ENCODE measurements around the gene GLO1.

The GLO1 gene

DNA sequence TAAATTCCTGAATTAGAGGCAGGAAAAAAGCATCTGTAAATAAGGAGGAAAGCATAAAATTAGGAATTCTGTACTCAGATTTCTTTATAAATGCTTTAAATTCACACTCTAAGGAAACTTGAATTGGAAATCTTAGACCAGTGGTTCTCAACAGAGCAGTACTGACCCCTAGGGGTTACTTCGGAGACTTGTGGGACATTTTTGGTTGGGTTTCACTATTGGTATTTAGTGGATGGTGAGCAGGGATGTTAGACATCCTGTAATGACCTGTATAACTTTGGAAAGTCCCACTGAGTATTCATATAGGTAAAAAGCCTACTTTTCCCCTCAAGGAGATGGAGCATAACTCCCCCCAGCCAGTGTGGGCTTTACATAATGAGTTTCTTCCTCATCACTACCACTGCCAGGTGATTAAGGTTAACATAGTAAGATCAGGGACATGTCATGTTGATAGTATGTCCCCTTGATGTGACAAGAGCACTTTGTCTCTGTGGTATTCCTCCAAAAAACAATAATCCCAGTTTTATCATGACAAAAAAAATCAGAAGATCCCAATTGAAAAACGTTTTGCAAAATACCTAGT, 31.0 kb downstream of the GLO1 start:
- no peak for DNase-seq (ENCODE audit: low read depth in 2 of 2)

DNA sequence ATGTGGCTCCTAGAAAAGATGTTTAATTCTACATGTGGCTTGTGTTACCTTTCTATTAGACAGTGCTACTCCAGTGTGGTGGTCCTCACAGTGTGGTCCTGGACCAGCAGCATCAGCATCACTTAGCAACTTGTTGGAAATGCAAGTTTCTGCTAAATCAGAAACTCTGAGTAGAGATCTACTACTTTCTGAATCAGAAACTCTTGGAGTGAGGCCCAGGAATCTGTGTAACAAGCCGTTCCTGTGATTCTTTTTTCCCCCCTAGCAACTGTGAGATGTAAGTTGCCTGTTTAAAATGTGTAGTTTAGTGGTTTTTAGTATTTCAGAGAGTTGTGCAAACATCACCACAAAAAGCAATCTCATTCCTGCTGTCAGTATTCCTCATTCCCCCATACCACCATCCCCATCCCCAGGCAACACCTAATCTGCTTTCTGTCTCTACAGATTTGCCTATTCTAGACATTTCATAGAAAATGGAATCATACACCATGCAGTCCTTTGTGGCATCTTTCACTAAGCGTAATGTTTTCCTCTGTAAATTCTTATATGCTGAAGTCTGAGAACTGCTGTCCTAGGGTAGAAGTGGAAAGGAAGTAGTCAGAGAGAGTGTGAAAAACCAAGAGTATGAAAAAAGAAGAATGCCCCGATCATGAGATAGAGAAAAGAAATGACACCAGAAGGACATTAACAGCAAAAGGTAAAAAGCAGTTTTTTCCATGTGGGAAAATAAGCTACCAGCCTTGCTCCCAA, 44.4 kb downstream of the GLO1 start:
- no peak for DNase-seq (ENCODE audit: low read depth in 2 of 2)

- no peak for DNase-seq (ENCODE audit: low read depth in 2 of 2)
Measured at GRCh38 chr6:38656896-38657295, 46.0 kb downstream of the GLO1 start.

GRCh38 chr6:38654263-38654662, 48.7 kb downstream of the GLO1 start:
- no peak for DNase-seq (ENCODE audit: low read depth in 2 of 2)

GRCh38 chr6:38651121-38651784, 51.7 kb downstream of the GLO1 start:
- DNase-seq (ENCODE audit: low read depth in 2 of 2): no peak

GRCh38 chr6:38650207-38650752, 52.7 kb downstream of the GLO1 start:
- no peak for DNase-seq (ENCODE audit: low read depth in 2 of 2)

GRCh38 chr6:38649744-38650143, 53.2 kb downstream of the GLO1 start:
- DNase-seq (ENCODE audit: low read depth in 2 of 2): no peak

DNA sequence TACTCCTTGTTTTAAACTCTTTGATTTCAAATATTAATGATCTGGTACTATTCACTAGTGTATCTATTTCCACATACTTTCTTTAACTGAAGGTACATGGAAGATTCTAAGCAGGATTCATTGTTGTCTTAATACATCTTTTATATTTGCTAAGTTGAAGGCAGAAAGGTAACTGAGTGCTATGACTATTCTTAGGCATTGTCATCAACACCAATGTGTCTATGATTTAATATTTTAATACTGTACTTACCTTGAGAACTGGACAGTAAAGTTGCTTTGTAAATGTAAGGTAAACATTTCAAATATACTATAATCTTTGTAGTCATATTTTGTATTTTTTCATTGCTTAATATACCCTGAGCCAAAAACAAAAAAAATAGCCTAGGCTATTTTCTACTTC, 54.3 kb downstream of the GLO1 start:
- no peak for DNase-seq (ENCODE audit: low read depth in 2 of 2)

GRCh38 chr6:38646166-38646878, 56.6 kb downstream of the GLO1 start:
- no peak for DNase-seq (ENCODE audit: low read depth in 2 of 2)

GRCh38 chr6:38644951-38645350, 58.0 kb downstream of the GLO1 start:
- DNase-seq (ENCODE audit: low read depth in 2 of 2): no peak

DNA sequence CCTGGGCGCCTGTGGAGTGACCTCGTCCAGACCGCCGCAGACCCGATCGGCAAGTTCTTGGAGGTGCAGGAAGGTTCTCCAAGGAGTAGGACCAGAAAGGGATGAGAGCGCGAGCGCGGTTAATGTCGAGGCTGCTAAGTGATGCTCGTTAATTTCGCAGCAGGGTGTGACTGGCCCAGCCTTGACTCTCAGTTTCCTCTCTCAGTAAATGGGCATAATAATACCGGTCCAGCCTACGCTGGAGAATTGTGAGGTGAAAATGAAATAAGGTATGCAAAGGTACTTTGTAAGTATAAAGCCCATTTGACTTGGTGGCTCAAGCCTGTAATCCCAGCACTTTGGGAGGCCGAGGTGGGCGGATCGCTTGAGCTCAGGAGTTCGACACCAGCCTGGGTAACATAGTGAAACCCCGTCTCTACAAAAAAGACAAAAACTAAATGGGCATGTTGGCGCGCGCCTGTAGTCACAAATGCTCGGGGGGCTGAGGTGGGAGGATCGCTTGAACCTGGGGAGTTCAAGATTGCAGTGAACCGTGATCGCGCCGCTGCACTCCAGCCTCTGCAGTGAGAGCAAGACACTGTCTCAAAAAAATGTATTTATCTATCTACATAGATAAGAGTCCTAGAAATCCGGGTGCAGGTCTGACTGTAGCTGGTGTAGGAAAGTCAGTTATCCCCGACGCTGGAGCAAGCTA, 62.6 kb downstream of the GLO1 start:
- no peak for DNase-seq (ENCODE audit: low read depth in 2 of 2)

DNA sequence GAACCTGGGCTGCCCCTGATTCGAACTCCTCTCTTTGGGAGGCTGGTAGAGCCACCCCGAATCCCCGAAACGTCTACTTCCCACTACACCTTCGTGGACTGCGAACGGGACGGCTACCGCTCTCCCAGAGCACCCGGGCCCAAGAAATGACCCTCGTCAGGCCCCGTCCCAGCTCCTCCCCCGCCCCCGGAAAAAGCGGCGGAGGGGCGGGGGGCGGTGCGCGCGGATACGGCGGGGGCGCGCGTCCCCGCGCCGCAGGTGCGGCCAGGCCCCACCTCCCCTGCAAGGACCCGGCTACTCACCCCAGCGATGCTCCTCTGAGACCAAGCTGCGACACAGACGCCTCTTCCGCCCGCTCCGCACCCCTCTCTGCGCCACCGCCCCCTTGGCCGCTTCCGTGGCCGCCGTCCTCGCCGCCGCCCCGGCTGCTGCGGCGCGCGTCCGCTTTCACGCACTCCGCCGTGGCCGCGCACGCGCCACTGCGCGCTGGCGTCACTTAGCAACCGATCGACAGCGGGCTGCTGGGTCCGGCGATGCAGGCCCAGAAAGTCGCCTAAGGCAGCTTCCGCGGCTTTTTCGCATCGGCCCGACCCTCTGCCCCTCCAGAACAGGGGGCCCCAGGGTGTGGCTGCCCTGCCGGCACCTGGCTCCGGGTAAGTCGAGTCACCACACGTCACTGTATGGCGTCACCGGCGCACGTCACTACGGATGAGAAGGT, 63.3 kb downstream of the GLO1 start, which contains the start of gene BTBD9:
TSS of gene BTBD9 (minus strand) at position 432 of the 718 bp plus-strand sequence.
- peak; percentile 47 to 74 for DNase-seq (ENCODE audit: low read depth in 2 of 2)

GRCh38 chr6:38638941-38639497, 63.9 kb downstream of the GLO1 start:
- DNase-seq (ENCODE audit: low read depth in 2 of 2): peak; percentile 43 to 61

GRCh38 chr6:38637756-38638155, 65.2 kb downstream of the GLO1 start:
- DNase-seq (ENCODE audit: low read depth in 2 of 2): no peak

DNA sequence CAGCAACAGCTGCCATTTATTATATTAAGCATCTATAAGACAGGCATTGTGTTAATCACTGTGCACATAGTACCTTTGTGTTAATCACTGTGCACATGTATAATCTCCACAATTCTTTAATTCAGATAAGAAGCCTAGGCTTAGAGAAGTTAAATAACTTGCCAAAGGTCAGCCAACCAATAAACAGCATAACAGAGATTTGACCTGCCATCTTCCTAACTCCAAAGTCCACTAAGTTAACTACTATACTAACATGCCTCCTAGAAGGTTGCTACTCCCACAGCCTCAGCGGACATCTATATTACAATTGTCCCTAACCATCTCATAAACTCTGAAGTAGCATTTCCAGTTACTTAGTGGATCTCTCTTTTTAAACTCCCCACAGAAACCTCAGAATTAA, 66.9 kb downstream of the GLO1 start:
- no peak for DNase-seq (ENCODE audit: low read depth in 2 of 2)

GRCh38 chr6:38634518-38634917, 68.4 kb downstream of the GLO1 start:
- DNase-seq (ENCODE audit: low read depth in 2 of 2): no peak

DNA sequence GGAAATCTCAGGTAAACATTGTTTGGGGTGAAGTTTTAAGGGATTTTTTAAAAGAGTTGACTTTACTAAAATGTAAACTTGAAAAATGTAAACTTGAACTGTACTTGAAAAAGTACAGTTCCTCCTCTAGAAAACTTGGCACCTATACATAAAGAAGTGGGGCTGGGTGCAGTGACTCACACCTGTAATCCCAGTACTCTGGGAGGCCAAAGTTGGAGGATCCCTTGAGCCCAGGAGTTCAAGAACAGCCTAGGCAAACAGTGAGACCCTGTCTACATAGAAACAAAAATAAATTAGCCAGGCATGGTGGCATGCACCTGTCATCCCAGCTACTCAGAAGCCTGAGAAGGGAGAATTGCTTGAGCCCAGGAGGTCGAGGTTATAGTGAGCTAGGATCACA, 70.5 kb downstream of the GLO1 start:
- DNase-seq (ENCODE audit: low read depth in 2 of 2): no peak

- DNase-seq (ENCODE audit: low read depth in 2 of 2): no peak
Measured at GRCh38 chr6:38631186-38631783, 71.7 kb downstream of the GLO1 start.
